A673 (cell line): Measurements from ENCODE around the gene CITED1.
A peak's percentile ranks its signal among the peaks of the same experiment; 100 is the strongest.

ENCODE experiments used
- CTCF ChIP-seq: fragments of 300-800, 200-600 bp; sonication (generic); conservative IDR thresholded peaks from 2 replicates; pipeline ENCODE4 v1.5.1; 2017; ENCODE audit warnings: low read depth, mild to moderate bottlenecking, antibody characterized with exemption, low read length, moderate library complexity, mixed read lengths
- EZH2 ChIP-seq: fragments of 200-600 bp; sonication (generic); IDR thresholded peaks from 2 replicates; pipeline ENCODE4 v1.6.1; 2017; ENCODE audit warnings: borderline replicate concordance, low read depth, mild to moderate bottlenecking, mixed read lengths, antibody characterized with exemption, low read length; ENCODE audit not compliant: poor library complexity, severe bottlenecking

GRCh38 chrX:72305286-72306084 is at the start of gene CITED1:
- no peak for TF ChIP-seq CTCF
- TF ChIP-seq EZH2: peak; percentile 95
